Mucosa of descending colon (tissue), 3 donors: ENCODE measurements around the gene LIG3. TPM values are rescaled to one million over a fixed set of nuclear protein-coding genes. Genes with fewer than 3 reads are reported as not detected.
"Not testable (repeated sequence)": the region's sequence is repeated elsewhere in the genome, so short reads cannot be mapped to it uniquely, and the experiment has no call there.

Source experiments
- ATAC-seq: fragments of 200-7000 bp; cut with Tn5 transposase; one replicate; pipeline ENCODE4 v1.9.1; 2020; ENCODE audit warnings: mild to moderate bottlenecking, moderate library complexity
- DNase-seq, 3 donors: peaks; one replicate each; pipeline ENCODE4 v3.0.0-alpha.2; 2020
- H3K36me3 ChIP-seq: fragments of 200-600 bp; one replicate; pipeline ENCODE4 v1.8.0; 2021; ENCODE audit warnings: low read depth, mild to moderate bottlenecking
- H3K4me1 ChIP-seq: fragments of 200-600 bp; one replicate; pipeline ENCODE4 v1.8.0; 2021; ENCODE audit warnings: low read depth, mild to moderate bottlenecking
- H3K4me3 ChIP-seq: fragments of 200-600 bp; one replicate; pipeline ENCODE4 v1.8.0; 2021; ENCODE audit warnings: mild to moderate bottlenecking
- H3K9me3 ChIP-seq: fragments of 200-600 bp; one replicate; pipeline ENCODE4 v1.8.0; 2021; ENCODE audit warnings: mild to moderate bottlenecking
- CTCF ChIP-seq: fragments of 200-600 bp; IDR thresholded peaks from one replicate; pipeline ENCODE4 v1.8.0; 2022; ENCODE audit warnings: antibody characterized with exemption, mild to moderate bottlenecking
- intact Hi-C, 2 donors: fragments of 100-400 bp; cut with DNase I in 1 of 2; cut with micrococcal nuclease in 1 of 2; formaldehyde crosslinking; loops; one replicate each; pipeline versions ENCODE4 v1.11.0 to v1.11.1; 2022; cut with DNase I, micrococcal nuclease
- total RNA-seq, 3 donors: library from RNA; stranded (reverse); fragmentation: NEBNext Ultra II Directional in 2 of 3; extraction: Animal tissue kit (Norgen Biotek cat#: 25700) in 2 of 3; gene quantifications; one replicate each; pipeline versions ENCODE4 v1.2.1 to v1.2.4, GENCODE V29; 2021 to 2023
- donor health status: DM: no; HTN: no; CAD: no; lungs with moderate emphysema.
- donor health status: DM: no; HTN: no; CAD: no.
- donor health status: DM: no; HTN: yes; CAD: no.

The LIG3 gene
- total RNA-seq, 3 donors from 2014 or later = 29.4 to 48.9 (median 35.3) TPM

- ATAC-seq (no peak), DNase-seq (no peak)
- Histone ChIP-seq H3K36me3 (no peaks in the 10 kb centered on the region), H3K9me3 (no peaks in the 10 kb centered on the region), H3K4me3 (no peak overlapping the region), H3K4me1 (no peaks in the 10 kb centered on the region)
- intact Hi-C loops = no loop called here
- TF ChIP-seq CTCF = no peak
Observed at GRCh38 chr17:35038453-35038852, 58.1 kb downstream of the LIG3 start.

DNA sequence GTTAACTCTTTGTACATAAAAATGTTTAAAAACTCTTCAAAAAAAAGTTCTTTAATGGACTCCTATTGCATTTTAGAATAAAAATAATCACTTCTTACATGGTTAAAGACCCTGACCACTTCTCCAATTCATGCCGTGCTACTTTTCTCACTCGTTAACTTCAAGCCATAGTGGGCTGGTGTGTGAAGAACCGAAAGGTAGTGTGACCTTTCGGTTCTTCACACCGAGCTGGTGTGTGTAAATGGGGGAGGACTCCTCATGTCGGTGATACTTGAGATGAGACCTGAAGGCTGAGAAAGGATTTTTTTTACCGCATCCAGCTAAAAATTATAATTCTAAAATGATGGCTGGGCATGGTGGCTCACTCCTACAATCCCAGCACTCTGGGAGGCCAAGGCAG lies 61.1 kb downstream of the LIG3 start:
- H3K9me3 ChIP-seq = no peaks in the 10 kb centered on the region
- H3K4me1 ChIP-seq = peaks cover 20% of the 10 kb centered on the region
- no peak for DNase-seq
- intact Hi-C loops = no loop called here
- TF ChIP-seq CTCF = no peak
- no peaks in the 10 kb centered on the region for H3K36me3 ChIP-seq
- no peak overlapping the region for H3K4me3 ChIP-seq
- no peak for ATAC-seq

- TF ChIP-seq CTCF = no peak
- intact Hi-C loops = no loop called here
- Histone ChIP-seq H3K36me3 (peaks cover 4% of the 10 kb centered on the region), H3K9me3 (no peaks in the 10 kb centered on the region), H3K4me3 (no peak overlapping the region), H3K4me1 (peaks cover 28% of the 10 kb centered on the region)
- DNase-seq (no peak), ATAC-seq (no peak)
Observed at GRCh38 chr17:35044181-35044580, 63.9 kb downstream of the LIG3 start.

DNA sequence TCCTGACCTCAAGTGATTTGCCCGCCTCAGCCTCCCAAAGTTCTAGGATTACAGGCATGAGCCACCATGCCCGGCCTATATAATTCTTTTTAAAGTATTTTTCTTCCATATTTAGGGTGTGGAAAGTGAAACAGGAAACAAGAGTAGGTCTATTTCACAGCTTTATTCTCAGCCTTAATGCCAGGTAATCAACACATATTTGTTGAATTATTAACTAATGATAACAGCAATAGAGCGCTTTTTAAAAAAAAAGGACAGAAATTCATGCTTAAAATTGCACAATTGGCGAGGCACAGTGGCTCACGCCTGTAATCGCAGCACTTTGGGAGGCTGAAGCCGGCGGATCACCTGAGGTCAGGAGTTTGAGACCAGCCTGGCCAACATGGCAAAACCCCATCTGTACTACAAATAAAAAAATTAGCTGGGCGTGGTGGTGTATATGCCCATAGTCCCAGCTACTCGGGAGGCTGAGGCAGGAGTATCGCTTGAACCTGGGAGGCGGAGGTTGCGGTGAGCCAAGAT lies 65.2 kb downstream of the LIG3 start:
- peaks cover 32% of the 10 kb centered on the region for H3K4me1 ChIP-seq
- DNase-seq, H3K36me3 ChIP-seq, H3K4me3 ChIP-seq, H3K9me3 ChIP-seq, intact Hi-C loops: not testable (repeated sequence)
- peak; percentile 39 for ATAC-seq

GRCh38 chr17:35046245-35046644 lies 65.9 kb downstream of the LIG3 start:
- TF ChIP-seq CTCF = no peak

GRCh38 chr17:35046740-35047283 lies 66.5 kb downstream of the LIG3 start:
- Histone ChIP-seq H3K4me3 (no peak overlapping the region), H3K36me3 (peaks cover 4% of the 10 kb centered on the region), H3K4me1 (peaks cover 45% of the 10 kb centered on the region), H3K9me3 (no peaks in the 10 kb centered on the region)
- ATAC-seq = peak; percentile 61
- intact Hi-C loops = no loop called here
- DNase-seq = no peak
- TF ChIP-seq CTCF = no peak

More at GRCh38 chr17:35046245-35046644, 65.9 kb downstream of the LIG3 start:
- intact Hi-C loops = no loop called here
- Histone ChIP-seq H3K4me1 (peaks cover 40% of the 10 kb centered on the region), H3K36me3 (peaks cover 4% of the 10 kb centered on the region), H3K9me3 (no peaks in the 10 kb centered on the region), H3K4me3 (no peak overlapping the region)
- peak; percentile 57 for ATAC-seq
- DNase-seq = no peak
